ENCODE results near the gene BAD. TPM values are rescaled to one million over a fixed set of nuclear protein-coding genes. Genes with fewer than 3 reads are reported as not detected.

Gene BAD
- polyA plus RNA-seq, 1 donor (not counting 4 experiments of a cell fraction or from before 2014, with no cell fraction given): 58.3 TPM

DNA sequence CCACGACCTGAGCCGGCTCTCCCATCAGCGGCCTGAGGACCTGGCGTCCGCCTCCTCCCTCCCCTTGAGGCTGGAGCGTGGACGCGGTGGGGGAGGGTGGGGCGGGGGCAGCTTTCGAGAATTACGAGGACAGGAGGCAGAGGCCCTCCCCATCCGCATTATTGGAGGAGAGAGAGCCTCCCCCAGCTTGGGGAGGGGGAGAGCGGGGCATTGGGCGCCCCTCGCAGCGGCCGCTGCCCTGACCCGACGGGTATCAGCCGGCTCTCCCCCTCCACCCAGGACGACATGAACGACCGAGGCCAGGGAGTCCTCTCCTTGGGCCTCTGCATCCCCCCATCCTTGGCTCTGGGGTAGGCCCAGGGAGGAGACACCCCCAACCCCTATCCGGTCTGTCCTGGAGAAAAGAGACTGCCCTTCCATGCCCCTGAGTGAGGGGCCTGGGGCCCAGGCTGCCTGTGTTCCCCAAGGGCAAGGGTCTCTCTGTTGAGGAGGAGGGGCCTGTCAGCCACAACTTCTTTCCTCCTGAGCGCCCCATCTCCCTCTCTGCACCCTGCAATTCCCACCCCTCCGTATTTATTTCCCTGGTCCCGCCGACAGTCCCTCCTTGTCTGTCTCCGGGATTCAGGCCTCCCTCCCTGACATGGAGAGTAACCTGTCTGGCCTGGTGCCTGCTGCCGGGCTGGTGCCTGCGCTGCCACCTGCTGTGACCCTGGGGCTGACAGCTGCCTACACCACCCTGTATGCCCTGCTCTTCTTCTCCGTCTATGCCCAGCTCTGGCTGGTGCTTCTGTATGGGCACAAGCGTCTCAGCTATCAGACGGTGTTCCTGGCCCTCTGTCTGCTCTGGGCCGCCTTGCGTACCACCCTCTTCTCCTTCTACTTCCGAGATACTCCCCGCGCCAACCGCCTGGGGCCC, 1.7 kb upstream of the BAD start:
- dilution Hi-C loops (cut with MboI; ENCODE audit: extremely low pct_ligation_motif_present, low sequenced_read_pairs): no loop called here
- no peaks in the 10 kb centered on the region for H3K9me3 ChIP-seq (ENCODE audit: control insufficient read depth, low read depth, low read length)
- DNase-seq (ENCODE audit: low read depth, low spot score) (no peak), FAIRE-seq (no peak)
- H3K27me3 ChIP-seq (ENCODE audit: control insufficient read depth, extremely low read depth, insufficient read depth, low read length): peaks cover 7% of the 10 kb centered on the region
- H3K9ac ChIP-seq (ENCODE audit: control insufficient read depth, extremely low read depth, insufficient read depth, low read length): peak overlapping the region; percentile 92
- H3K27ac ChIP-seq (ENCODE audit: control insufficient read depth, insufficient read depth, low read length): peak overlapping the region; percentile 92
- TF ChIP-seq, protein P1, sequence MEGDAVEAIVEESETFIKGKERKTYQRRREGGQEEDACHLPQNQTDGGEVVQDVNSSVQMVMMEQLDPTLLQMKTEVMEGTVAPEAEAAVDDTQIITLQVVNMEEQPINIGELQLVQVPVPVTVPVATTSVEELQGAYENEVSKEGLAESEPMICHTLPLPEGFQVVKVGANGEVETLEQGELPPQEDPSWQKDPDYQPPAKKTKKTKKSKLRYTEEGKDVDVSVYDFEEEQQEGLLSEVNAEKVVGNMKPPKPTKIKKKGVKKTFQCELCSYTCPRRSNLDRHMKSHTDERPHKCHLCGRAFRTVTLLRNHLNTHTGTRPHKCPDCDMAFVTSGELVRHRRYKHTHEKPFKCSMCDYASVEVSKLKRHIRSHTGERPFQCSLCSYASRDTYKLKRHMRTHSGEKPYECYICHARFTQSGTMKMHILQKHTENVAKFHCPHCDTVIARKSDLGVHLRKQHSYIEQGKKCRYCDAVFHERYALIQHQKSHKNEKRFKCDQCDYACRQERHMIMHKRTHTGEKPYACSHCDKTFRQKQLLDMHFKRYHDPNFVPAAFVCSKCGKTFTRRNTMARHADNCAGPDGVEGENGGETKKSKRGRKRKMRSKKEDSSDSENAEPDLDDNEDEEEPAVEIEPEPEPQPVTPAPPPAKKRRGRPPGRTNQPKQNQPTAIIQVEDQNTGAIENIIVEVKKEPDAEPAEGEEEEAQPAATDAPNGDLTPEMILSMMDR (optimal IDR thresholded peaks at IDR 0.05 in 1 of 3, IDR thresholded peaks at IDR 0.05 in 1 of 3, conservative IDR thresholded peaks at IDR 0.05 in 1 of 3; ENCODE audit: extremely low read depth in 1 of 3, insufficient read depth in 2 of 3, low read length in 3 of 3): peak; percentile 9 to 60 (median 13)
- no peak for TF ChIP-seq EZH2 (IDR thresholded peaks at IDR 0.05; ENCODE audit: low read length)
- H2AFZ ChIP-seq (ENCODE audit: control insufficient read depth, low read length): peak overlapping the region; percentile 22
- peak overlapping the region; percentile 98 for H3K4me2 ChIP-seq (ENCODE audit: control insufficient read depth, extremely low read depth, insufficient read depth, low read depth, low read length)
- peaks cover 10% of the 10 kb centered on the region in 2 experiments for H3K36me3 ChIP-seq (ENCODE audit: control insufficient read depth in 2 of 2, extremely low read depth in 1 of 2, insufficient read depth in 2 of 2, low read length in 2 of 2)
- no peaks in the 10 kb centered on the region for H3K9me1 ChIP-seq (ENCODE audit: control insufficient read depth, extremely low read depth, insufficient read depth, low read length)
- peak overlapping the region; percentile 72 to 92 (median 91) for H3K4me3 ChIP-seq (ENCODE audit: control insufficient read depth in 2 of 3, extremely low read depth in 1 of 3, insufficient read depth in 2 of 3, low read depth in 1 of 3, low read length in 3 of 3)
- peaks cover 11% of the 10 kb centered on the region for H3K79me2 ChIP-seq (ENCODE audit: control insufficient read depth, insufficient read depth, low read length)
- peaks cover 11% of the 10 kb centered on the region for H3K4me1 ChIP-seq (ENCODE audit: control insufficient read depth, extremely low read depth, insufficient read depth, low read length)
- H4K20me1 ChIP-seq (ENCODE audit: control insufficient read depth, extremely low read depth, insufficient read depth, low read length): no peaks in the 10 kb centered on the region

DNA sequence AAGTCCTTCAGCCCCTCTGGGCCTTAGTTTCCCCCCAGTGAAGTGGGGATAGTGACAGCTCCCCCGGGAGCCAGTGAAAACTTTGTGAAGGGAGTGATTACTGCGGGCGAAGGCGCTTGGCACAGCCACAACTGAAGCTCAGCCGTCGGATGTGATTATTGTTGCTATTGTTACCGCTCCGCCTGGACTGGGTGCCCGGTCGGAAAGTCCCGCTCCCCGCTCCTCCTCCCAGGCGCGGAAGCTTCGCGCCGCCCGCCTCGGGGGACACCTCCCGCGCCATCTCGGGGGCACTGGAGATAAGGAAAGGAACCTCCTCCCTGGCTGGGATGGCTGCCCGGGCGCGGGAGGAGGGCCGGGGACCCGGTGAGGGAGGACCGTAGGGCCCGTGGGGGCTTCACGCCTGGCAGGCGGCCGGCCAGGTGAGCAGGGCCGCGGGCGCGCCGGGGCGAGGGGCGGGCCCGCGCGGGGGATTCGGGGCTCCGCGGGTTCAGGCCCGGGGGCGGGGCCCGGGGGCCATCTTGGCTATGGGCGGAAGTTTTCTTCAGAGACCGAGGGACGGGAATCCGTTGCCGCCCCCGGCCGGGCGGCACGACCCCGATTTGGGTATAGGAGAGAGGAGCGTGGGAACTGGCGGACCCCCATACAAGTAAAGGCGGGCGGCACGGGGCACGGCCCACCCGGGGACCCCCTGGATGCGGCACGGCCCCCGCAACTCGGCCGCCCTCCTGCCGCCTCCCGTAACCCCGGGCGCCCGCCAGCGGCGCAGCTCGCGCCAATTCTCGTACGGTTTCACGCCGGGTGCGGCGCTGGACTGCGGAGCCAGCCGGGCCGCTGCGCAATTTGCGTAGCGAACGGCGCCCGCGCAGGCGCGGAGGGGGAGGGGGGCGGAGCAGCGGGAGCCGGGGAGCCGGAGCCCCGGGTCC, 758 bp upstream of the BAD start, which contains the start of gene GPR137:
Gene GPR137 (plus strand): TSS at position 887 of the 923 bp plus-strand sequence. CDS start 677 bp downstream, outside the sequence.
- dilution Hi-C loops (cut with MboI; ENCODE audit: extremely low pct_ligation_motif_present, low sequenced_read_pairs): no loop called here
- H3K4me3 ChIP-seq (ENCODE audit: control insufficient read depth in 2 of 3, extremely low read depth in 1 of 3, insufficient read depth in 2 of 3, low read depth in 1 of 3, low read length in 3 of 3): peak within 1 kb of the TSS; percentile 72 to 92 (median 91)
- no peak for FAIRE-seq
- peak within 1 kb of the TSS; percentile 73 for H2AFZ ChIP-seq (ENCODE audit: control insufficient read depth, low read length)
- peaks cover 10% of the 10 kb centered on the region in 2 experiments for H3K36me3 ChIP-seq (ENCODE audit: control insufficient read depth in 2 of 2, extremely low read depth in 1 of 2, insufficient read depth in 2 of 2, low read length in 2 of 2)
- no peaks in the 10 kb centered on the region for H3K9me1 ChIP-seq (ENCODE audit: control insufficient read depth, extremely low read depth, insufficient read depth, low read length)
- peaks cover 11% of the 10 kb centered on the region for H3K79me2 ChIP-seq (ENCODE audit: control insufficient read depth, insufficient read depth, low read length)
- H3K4me1 ChIP-seq (ENCODE audit: control insufficient read depth, extremely low read depth, insufficient read depth, low read length): peaks cover 11% of the 10 kb centered on the region
- no peak for TF ChIP-seq EZH2 (IDR thresholded peaks at IDR 0.05; ENCODE audit: low read length)
- TF ChIP-seq, protein P1 (optimal IDR thresholded peaks at IDR 0.05 in 1 of 3, IDR thresholded peaks at IDR 0.05 in 1 of 3, conservative IDR thresholded peaks at IDR 0.05 in 1 of 3; ENCODE audit: extremely low read depth in 1 of 3, insufficient read depth in 2 of 3, low read length in 3 of 3): no peak
- H3K27ac ChIP-seq (ENCODE audit: control insufficient read depth, insufficient read depth, low read length): peak within 1 kb of the TSS; percentile 92
- H3K9ac ChIP-seq (ENCODE audit: control insufficient read depth, extremely low read depth, insufficient read depth, low read length): peak within 1 kb of the TSS; percentile 92
- DNase-seq (ENCODE audit: low read depth, low spot score): no peak
- H3K27me3 ChIP-seq (ENCODE audit: control insufficient read depth, extremely low read depth, insufficient read depth, low read length): no peaks in the 10 kb centered on the region
- H4K20me1 ChIP-seq (ENCODE audit: control insufficient read depth, extremely low read depth, insufficient read depth, low read length): no peaks in the 10 kb centered on the region
- H3K4me2 ChIP-seq (ENCODE audit: control insufficient read depth, extremely low read depth, insufficient read depth, low read depth, low read length): peak within 1 kb of the TSS; percentile 98
- no peaks in the 10 kb centered on the region for H3K9me3 ChIP-seq (ENCODE audit: control insufficient read depth, low read depth, low read length)

All from keratinocyte (primary cell).